Neural cell (in vitro differentiated cells): ENCODE data around the gene CES4A. TPM values are rescaled to one million over a fixed set of nuclear protein-coding genes. Genes with fewer than 3 reads are reported as not detected.

ENCODE experiments used
- H2AFZ ChIP-seq: fragments of 200-600, 300-800 bp; sonication (generic), shearing (Covaris generic); 2 replicates; pipeline ENCODE4 v1.6.0; 2014; ENCODE audit warnings: low read depth, mild to moderate bottlenecking, antibody characterized with exemption, low read length, moderate library complexity
- H3F3A ChIP-seq: fragments of 200-600 bp; shearing (Covaris generic); 2 replicates; pipeline ENCODE4 v1.6.1; 2016; ENCODE audit warnings: mild to moderate bottlenecking, moderate library complexity, mixed read lengths, antibody characterized with exemption, low read length; ENCODE audit not compliant: insufficient read depth, poor library complexity, severe bottlenecking
- H3K27ac ChIP-seq: fragments of 200-600, 300-800 bp; sonication (generic), shearing (Covaris generic); 2 replicates; pipeline ENCODE4 v1.5.1; 2014; ENCODE audit warnings: mild to moderate bottlenecking, low read length, moderate library complexity
- H3K27me3 ChIP-seq: fragments of 300-800, 200-600 bp; sonication (generic), shearing (Covaris generic); 2 replicates; pipeline ENCODE4 v1.6.0; 2014; ENCODE audit warnings: mild to moderate bottlenecking, low read depth, low read length, moderate library complexity; ENCODE audit not compliant: insufficient read depth
- H3K36me3 ChIP-seq: fragments of 300-800, 200-600 bp; sonication (generic), shearing (Covaris generic); 2 replicates; pipeline ENCODE4 v1.5.1; 2014; ENCODE audit warnings: mild to moderate bottlenecking, antibody characterized with exemption, low read length, moderate library complexity; ENCODE audit not compliant: insufficient read depth
- H3K4me2 ChIP-seq: fragments of 300-800, 200-600 bp; sonication (generic), shearing (Covaris generic); 2 replicates; pipeline ENCODE4 v1.6.0; 2014; ENCODE audit warnings: mild to moderate bottlenecking, low read length
- H3K4me3 ChIP-seq: fragments of 300-800, 200-600 bp; sonication (generic), shearing (Covaris generic); 2 replicates; pipeline ENCODE4 v1.5.1; 2014; ENCODE audit warnings: mild to moderate bottlenecking, low read length, moderate library complexity
- H3K79me2 ChIP-seq: fragments of 200-600 bp; shearing (Covaris generic); replicated peaks from 2 replicates; pipeline ENCODE4 v1.6.0; 2014; ENCODE audit warnings: mild to moderate bottlenecking, low read length, moderate library complexity; ENCODE audit not compliant: insufficient read depth
- H3K9ac ChIP-seq: fragments of 300-800, 200-600 bp; sonication (generic), shearing (Covaris generic); 2 replicates; pipeline ENCODE4 v1.6.1; 2016; ENCODE audit warnings: mild to moderate bottlenecking, low read length, mixed read lengths
- H3K9me2 ChIP-seq: fragments of 200-600 bp; shearing (Covaris generic); 2 replicates; pipeline ENCODE4 v1.6.1; 2016; ENCODE audit warnings: mild to moderate bottlenecking, low read length, mixed read lengths; ENCODE audit not compliant: insufficient read depth
- H3K9me3 ChIP-seq: fragments of 200-600, 300-800 bp; sonication (generic), shearing (Covaris generic); 2 replicates; pipeline ENCODE4 v1.6.1; 2016; ENCODE audit warnings: mild to moderate bottlenecking, mixed run types, low read length, moderate library complexity, mixed read lengths
- H4K20me1 ChIP-seq: fragments of 200-600 bp; shearing (Covaris generic); 2 replicates; pipeline ENCODE4 v1.6.1; 2016; ENCODE audit warnings: mild to moderate bottlenecking, mixed run types; ENCODE audit not compliant: insufficient read depth
- CTCF ChIP-seq: fragments of 450-650 bp; IDR thresholded peaks from 2 replicates; pipeline ENCODE4 v1.5.1; 2014; ENCODE audit warnings: antibody characterized with exemption, mild to moderate bottlenecking, moderate library complexity; ENCODE audit not compliant: poor library complexity, severe bottlenecking
- EP300 ChIP-seq: fragments of 450-650 bp; conservative IDR thresholded peaks from 2 replicates; pipeline ENCODE4 v1.6.1; 2014; ENCODE audit warnings: antibody characterized with exemption, mild to moderate bottlenecking, moderate library complexity; ENCODE audit not compliant: poor library complexity, severe bottlenecking
- EZH2 ChIP-seq: fragments of 200-600, 300-800 bp; shearing (Covaris generic), sonication (generic); IDR thresholded peaks from 2 replicates; pipeline ENCODE4 v1.6.1; 2014; ENCODE audit warnings: antibody characterized with exemption, low read length, borderline replicate concordance, mild to moderate bottlenecking; ENCODE audit not compliant: insufficient read depth, poor library complexity, severe bottlenecking
- MXI1 ChIP-seq: fragments of 450-650 bp; conservative IDR thresholded peaks from 2 replicates; pipeline ENCODE4 v1.6.1; 2014; ENCODE audit warnings: antibody characterized with exemption, mild to moderate bottlenecking; ENCODE audit not compliant: poor library complexity, severe bottlenecking
- POLR2AphosphoS5 ChIP-seq: IDR thresholded peaks from 2 replicates; pipeline ENCODE4 v1.6.1; 2012
- RAD21 ChIP-seq: fragments of 450-650 bp; conservative IDR thresholded peaks from 2 replicates; pipeline ENCODE4 v1.6.1; 2014; ENCODE audit warnings: antibody characterized with exemption, mild to moderate bottlenecking, moderate library complexity
- REST ChIP-seq: IDR thresholded peaks from 2 replicates; pipeline ENCODE4 v1.6.1; 2012; ENCODE audit warnings: borderline replicate concordance
- SMC3 ChIP-seq: fragments of 450-650 bp; conservative IDR thresholded peaks from 2 replicates; pipeline ENCODE4 v1.6.1; 2014; ENCODE audit warnings: antibody characterized with exemption, mild to moderate bottlenecking, moderate library complexity; ENCODE audit not compliant: poor library complexity
- TAF1 ChIP-seq: IDR thresholded peaks from 2 replicates; pipeline ENCODE4 v1.6.1; 2012; ENCODE audit warnings: low read depth
- polyA plus RNA-seq: library from polyadenylated mRNA; depleted of rRNA; stranded (reverse); fragments of >200 nt; gene quantifications from 2 replicates; pipeline ENCODE4 v1.2.3, GENCODE V29; 2014

Gene CES4A
- polyA plus RNA-seq, 1 donor from 2014 or later, result 51.2 TPM

GRCh38 chr16:67052399-67052798, 64.0 kb downstream of the CES4A start:
- Histone ChIP-seq H3F3A (no peaks in the 10 kb centered on the region), H3K9ac (no peak overlapping the region), H3K36me3 (no peaks in the 10 kb centered on the region), H2AFZ (no peak overlapping the region), H3K9me3 (no peaks in the 10 kb centered on the region), H3K4me3 (no peak overlapping the region), H3K79me2 (no peaks in the 10 kb centered on the region), H3K9me2 (no peaks in the 10 kb centered on the region), H3K27me3 (no peaks in the 10 kb centered on the region), H3K27ac (no peak overlapping the region), H3K4me2 (no peak overlapping the region), H4K20me1 (no peaks in the 10 kb centered on the region)
- no peak for TF ChIP-seq RAD21
- no peak for TF ChIP-seq POLR2AphosphoS5
- TF ChIP-seq REST, result no peak
- no peak for TF ChIP-seq CTCF
- TF ChIP-seq EZH2, result no peak
- TF ChIP-seq MXI1, result no peak
- no peak for TF ChIP-seq SMC3
- TF ChIP-seq EP300, result no peak
- no peak for TF ChIP-seq TAF1

GRCh38 chr16:67053767-67054334, 65.5 kb downstream of the CES4A start:
- Histone ChIP-seq H3K27me3 (no peaks in the 10 kb centered on the region), H3K9ac (no peak overlapping the region), H3K9me2 (no peaks in the 10 kb centered on the region), H4K20me1 (no peaks in the 10 kb centered on the region), H2AFZ (no peak overlapping the region), H3F3A (no peaks in the 10 kb centered on the region), H3K9me3 (no peaks in the 10 kb centered on the region), H3K79me2 (no peaks in the 10 kb centered on the region), H3K36me3 (no peaks in the 10 kb centered on the region), H3K4me3 (no peak overlapping the region), H3K4me2 (no peak overlapping the region), H3K27ac (no peak overlapping the region)
- TF ChIP-seq CTCF, result no peak
- TF ChIP-seq EP300, result no peak
- TF ChIP-seq REST, result no peak
- TF ChIP-seq POLR2AphosphoS5, result no peak
- no peak for TF ChIP-seq MXI1
- no peak for TF ChIP-seq RAD21
- no peak for TF ChIP-seq SMC3
- TF ChIP-seq EZH2, result no peak
- no peak for TF ChIP-seq TAF1
